Muscle of back (tissue), 11 donors: ENCODE results near the gene ANKRD37. TPM values are rescaled to one million over a fixed set of nuclear protein-coding genes. Genes with fewer than 3 reads are reported as not detected.
A peak's percentile ranks its signal among the peaks of the same experiment; 100 is the strongest.

Experiments
- DNase-seq, 3 donors: peaks; one replicate each; pipeline versions ENCODE4 v3.0.0 to v3.0.0-alpha.2; 2013
- polyA plus RNA-seq, 10 donors: library from polyadenylated mRNA; unstranded; fragments of 120-200 nt; gene quantifications; one replicate each; pipeline ENCODE4 v1.2.1, GENCODE V29; 2013; ENCODE audit not compliant: insufficient read length in 10 of 10

Gene ANKRD37
- polyA plus RNA-seq, 10 donors: 12.3 to 32.0 (median 28.2) TPM

DNA sequence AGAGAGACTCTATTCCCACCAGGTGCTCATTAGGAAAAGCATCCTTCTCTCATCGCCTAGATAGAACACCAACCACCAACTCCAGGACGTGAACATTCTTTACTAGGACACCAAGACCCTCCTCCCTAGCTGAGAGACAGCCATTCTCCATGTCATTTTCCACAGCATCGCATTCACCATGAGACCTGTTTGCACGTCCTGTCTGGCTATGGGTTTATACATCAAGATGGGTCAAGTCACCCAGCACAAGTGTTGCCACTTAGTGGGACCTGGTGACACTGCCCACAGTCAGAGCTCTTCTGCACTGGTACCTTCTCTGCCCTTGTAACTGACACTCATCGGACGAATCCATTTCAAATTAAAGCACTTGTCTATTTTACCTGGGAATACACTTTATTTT lies 18.4 kb upstream of the ANKRD37 start:
- DNase-seq: no peak

DNA sequence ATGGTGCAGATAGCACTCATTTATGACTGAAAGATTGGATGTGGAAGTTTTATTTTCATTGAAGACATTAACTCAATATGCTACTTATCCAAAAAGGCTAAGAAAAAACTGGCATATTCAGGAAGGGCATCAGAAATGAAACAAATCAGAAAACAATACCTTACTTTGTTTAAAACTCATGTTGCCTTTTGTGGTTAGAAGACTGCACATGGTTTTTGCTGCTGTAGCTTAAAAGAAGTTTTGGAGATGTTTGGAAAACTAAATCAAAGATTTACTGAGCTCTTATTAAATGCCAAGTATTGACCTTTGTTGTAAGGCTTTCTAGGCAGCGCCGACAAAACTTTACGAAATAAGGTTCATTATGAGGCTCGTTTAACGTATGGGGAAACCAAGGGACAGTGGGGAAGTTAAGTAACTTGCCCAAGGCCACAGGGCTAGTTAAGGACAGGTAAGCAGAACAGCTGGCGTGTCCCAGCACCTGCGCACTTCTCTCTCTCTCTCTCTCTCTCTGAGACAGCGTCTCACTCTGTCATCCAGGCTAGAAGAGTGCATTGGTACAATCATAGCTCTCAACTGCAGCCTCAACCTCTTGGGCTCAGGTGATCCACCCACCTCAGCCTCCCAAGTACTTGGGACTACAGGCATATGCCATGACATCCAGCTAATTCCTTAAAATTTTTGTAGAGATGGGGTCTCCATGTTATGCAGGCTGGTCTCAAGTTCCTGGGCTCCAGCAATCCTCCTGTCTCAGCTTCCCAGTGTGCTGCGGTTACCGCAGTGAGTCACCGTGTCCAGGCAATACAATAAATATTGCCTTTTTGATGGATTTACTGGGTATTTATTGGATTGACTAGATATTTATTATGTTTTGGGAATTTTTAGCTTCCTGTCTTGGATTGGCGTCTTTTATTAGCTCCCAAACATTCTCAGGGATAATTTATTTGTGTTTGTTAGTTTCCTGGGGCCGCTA lies 17.0 kb upstream of the ANKRD37 start:
- DNase-seq: no peak

DNA sequence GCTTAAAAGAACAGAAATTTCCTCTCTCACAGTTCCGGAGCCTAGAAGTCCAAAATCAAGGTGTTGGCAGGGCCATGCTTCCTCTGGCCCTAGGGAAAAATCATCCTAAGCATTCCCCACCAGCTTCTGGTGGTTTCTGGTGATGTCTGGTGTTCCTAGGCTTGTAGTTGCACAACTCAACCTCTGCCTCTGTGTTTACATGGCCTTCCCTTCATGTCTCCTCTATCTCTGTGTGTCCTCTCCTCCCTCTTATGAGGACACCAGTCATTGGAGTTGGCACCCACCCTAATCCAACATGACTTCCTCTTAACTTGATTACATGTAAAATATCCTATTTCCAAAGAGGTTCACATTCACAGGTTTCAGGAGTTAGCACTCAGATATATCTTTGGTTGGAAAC lies 16.3 kb upstream of the ANKRD37 start:
- DNase-seq: no peak

DNA sequence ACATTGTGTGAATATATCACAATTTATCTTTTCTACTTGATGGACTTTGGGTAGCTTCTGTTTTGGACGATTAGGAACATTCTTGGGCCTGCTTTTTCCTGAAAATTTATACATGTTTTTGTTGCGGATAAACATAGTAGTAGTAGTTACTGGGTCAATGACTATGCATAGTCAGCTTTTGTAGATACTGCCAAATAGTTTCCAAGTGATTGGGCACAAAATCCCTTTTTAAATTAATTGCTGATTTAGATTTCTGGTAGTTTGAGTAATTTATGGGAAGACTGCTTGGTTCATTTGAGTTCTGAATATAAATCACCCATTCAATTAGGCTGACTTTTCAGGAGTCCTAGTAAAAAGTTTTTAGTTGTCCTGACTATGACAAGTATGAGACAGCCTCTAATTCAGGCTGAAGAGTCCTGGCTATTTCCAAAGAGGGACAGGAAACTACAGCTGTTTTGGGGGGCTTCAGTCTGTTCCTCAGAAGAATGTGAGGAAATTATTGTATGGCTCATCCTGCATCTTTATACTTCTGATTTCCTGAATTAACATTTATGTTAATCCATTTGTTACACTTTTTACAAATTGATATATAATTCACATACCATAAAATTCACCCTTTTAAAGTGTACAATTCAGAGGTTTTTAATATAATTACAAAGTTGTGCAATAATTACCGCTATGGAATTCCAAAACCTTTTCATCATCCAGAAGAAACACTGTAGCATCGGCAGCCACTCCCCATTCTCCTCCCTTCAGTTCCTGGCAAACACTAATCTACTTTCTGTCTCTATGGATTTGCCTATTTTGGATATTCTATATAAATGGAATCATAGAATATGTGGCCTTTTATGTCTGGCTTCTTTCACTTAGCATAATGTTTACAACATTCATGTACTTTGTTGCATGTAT lies 15.1 kb upstream of the ANKRD37 start:
- no peak for DNase-seq

DNA sequence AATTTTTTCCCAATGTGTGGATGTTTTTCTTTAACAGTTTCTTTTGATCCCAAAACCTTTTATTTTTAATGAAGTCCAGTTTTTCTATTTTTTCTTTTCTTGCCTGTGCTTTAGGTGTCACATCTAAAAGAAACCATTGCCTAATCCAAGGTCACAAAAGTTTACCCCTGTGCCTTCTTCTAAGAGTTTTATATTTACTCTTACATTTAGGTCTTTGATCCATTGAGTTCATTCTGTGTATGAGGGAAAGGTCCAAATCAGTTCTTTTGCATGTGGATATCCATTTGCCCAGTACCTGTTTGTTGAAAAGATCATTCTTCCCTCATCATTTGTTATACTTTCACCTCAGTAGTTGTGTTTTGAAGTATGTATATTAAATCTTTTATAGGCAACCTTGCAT lies 13.9 kb upstream of the ANKRD37 start:
- DNase-seq: no peak

DNA sequence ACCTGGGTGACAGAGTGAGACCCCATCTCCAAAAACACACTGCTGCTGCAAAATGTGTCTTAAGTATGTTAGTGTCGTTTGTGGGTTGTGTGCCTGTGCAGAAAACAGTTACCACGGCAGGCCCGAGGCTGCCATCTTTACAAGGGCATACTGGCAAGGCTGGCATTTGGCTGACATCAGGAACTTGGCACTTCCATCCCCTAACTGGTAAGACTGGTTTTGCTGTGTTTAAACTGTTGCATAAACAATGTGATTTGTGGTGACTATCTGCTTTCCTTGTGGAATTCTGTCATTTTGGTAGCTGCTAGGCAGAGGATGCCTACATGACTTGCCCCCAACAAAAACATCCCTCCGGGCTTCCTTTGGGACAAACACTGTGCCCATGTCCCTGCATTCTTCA lies 13.2 kb upstream of the ANKRD37 start:
- DNase-seq: no peak

DNA sequence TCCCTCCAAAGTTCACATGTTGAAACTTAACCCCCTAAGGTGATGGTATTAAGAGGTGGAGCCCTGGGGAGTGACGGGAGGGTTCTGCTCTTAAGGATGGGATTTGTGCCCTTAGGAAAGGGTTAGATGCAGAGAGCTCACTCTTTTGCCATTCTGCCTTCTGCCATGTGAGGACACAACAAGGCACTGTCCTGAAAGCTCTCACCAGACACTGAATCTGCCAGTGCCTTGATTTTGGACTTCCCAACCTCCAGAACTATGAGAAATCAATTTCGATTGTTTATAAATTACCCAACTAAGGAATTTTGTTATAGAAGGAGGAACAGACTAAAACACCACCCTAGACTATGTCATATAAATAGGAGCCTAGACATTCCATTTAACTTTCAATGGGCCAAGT lies 12.6 kb upstream of the ANKRD37 start:
- DNase-seq: no peak

DNA sequence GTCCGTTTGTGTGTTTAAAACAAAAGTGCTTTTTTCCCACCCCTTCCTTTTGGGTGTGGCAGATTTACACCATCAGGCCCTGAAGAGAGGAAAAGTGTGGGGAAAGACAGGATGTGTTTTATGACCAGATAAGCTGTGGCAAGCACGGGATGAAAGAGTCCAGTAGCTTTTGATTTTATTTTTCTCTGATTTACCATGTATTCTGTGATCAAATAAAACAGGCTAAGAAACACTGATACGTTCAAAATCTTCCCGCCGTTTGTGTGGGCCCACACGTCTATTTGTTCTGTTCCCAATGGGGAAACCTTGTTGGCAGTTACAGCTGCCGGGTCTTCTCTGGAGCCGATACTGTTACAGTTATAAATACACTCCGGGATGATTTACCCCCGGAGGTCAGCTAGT lies 11.7 kb upstream of the ANKRD37 start:
- peak; percentile 21 to 45 (median 23) for DNase-seq

DNA sequence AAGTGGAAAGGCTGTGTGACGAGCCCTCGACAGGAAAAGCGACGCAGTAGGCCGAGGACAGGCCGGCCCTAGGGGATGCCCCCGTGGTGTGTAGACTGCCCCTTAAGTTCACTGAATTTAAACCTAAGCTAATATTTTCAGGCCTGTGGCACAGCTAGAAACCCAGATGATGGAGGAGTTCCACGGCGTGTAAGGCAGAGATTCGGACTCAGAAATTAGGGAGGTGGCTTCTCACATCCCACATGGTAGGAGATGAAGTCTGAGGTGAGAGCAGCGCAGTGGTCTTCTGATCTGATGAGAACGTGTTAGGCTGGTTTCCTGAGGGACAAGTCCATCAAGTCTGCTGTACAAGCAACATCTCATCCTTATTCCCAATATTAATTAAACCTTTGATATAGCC lies 8.7 kb upstream of the ANKRD37 start:
- DNase-seq: no peak

DNA sequence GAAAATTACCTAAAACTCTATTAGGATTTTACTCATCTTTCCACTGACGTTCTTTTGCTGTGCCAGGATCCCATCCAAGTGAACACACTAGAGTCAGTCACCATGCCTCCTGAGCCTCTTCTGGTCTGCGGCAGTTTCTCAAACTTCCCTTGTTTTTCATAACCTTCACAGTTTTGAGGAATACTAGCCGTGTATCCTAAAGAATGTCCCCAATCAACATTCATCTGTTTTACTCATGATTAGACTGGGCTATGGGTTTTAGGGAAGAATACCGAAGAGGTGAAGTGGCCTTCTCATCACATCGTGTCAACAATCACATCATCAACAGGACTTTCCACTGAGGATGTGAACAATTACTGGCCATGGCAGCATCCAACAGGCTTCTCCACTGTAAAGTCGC lies 5.7 kb upstream of the ANKRD37 start:
- DNase-seq: no peak

DNA sequence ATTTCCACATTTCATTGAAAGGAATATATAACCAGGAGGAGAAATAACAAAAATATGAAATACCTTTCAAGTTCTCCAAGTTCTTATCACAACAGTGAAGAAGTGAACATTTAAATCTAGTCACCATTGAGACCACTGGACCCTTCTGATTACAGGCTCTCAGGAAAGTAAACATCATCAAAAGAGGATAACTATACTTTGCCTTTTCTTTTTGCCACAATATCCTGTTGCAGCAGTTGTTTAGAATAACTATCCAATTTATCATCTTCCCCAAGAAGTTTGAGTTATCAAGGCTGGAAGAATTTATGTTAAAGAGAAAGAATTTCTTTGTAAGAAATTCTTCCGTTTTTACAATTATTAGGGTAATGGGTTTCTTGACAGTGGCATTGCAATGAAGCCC lies 4.5 kb upstream of the ANKRD37 start:
- DNase-seq: no peak

DNA sequence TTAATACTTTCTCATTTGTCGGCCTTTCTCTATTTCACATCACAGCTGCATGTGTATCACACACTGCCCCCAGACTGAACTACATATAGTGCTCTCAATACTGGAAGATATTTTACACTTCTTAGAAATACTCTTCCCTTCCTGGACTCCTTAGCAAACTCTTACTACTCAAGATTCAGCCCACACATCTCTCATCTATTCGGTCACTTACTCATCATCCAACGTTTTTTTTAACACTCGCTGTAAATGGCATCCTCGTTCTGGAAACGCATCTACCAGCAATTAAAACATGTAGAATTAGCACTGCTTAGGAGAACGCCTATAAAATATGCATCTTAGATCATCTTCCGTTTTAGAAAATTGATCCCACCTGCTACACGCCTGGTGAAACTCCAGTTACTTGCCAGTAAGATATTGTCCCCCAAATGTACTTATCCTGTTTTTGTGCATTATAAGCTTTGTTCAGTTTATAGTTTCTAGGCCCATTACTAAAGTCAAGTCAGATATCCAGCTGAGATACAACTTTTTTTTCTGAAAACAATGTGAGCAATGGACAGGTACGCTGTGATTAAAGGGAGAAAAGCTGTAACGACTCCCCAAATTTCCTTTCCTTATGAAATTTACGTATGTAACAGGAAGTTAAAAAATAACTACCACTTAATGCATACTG lies 1.9 kb upstream of the ANKRD37 start:
- DNase-seq: peak; percentile 21 to 62 (median 30)

DNA sequence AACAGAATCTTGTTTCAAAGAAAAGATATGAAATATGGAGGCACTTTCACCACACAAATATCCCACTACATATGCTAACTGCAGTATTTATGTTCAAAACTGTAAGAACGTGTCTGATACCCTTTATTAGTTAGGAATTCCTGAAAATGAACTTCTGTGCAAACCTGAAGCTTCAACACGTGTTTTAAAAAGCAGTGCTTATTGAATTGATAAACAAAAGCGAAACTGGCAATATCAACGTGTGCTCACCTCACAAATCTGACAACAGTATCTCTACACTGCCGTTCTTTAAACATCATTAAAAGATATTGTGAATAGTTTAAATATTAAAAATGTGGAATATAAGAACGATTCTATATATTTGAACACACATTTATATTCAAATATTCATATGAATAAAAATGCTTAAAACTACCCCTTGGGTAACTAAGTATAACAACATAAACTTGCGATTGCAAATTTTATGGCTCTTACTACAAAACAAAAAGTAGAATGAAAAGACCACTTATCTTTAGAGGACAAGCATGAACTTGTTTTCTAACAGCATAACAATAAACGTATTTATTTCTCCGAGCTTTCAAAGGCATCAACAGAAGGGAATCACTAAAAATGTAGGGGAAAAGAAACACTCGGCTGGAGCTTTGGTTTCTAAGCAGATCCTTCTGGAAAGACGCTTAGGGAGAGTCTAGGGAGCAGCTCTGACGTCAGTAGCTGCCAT lies 1.2 kb upstream of the ANKRD37 start, which contains the start of gene LRP2BP:
TSS of gene LRP2BP (minus strand) at position 687 of the 718 bp plus-strand sequence. CDS start 17,738 bp downstream, outside the sequence.
- DNase-seq: peak; percentile 71 to 94 (median 93)

DNA sequence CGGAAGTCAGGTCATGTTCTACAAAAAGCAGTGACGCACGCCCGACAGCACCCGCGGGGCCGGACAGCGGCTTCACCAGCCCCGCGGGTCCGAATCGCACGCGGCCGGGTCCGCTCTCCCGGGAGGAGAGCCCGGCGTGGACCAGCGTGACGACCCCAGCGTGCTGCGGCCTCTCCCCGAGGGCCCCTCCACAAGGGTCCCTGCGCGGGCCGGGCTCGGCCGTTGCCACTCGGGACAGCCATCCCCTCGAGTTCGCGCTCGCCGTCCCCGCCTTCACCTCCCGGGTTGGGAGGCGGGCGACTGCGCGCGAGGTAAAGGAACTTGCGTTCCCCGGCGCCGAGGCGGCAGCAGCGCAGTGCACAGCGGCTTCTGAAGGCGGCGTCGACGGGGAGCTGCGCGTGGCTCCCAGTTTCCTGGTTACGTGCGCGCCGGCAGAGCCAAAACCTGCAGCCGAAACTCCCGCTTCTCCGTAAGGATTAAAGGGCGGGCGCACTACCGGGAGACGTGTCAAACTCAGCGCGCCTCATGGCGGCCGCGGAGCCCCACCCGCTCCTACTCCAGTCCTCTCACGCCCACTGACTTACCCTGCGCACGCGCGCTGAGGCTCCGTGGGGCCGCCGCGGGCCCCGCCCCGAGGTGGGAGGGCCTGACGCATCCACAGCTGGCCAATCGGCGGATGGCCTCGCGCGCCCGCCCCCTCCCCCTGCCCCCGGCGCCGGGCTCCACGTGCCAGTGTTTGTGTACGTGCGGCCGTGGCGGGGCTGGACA lies 501 bp upstream of the ANKRD37 start:
- DNase-seq: peak; percentile 98 to 99 (median 99)

DNA sequence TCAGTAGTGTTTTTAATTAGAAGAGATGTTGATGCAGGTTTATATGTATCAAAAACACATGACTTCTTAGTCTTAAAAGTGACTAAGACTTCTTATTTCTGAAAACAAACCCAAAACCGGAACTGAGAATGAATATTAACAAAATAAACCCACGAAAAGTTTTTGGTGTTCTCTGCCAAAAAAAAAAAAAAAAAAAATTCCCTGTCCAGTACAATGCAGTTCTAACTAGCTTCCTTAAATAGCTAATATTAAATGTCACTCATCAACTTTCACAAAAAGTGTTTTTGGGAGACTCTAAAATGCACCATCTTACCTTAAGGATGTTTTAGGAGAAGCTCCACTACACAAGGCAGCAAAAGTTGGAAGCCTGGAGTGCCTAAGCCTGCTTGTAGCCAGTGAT lies 2.0 kb downstream of the ANKRD37 start:
- no peak for DNase-seq

DNA sequence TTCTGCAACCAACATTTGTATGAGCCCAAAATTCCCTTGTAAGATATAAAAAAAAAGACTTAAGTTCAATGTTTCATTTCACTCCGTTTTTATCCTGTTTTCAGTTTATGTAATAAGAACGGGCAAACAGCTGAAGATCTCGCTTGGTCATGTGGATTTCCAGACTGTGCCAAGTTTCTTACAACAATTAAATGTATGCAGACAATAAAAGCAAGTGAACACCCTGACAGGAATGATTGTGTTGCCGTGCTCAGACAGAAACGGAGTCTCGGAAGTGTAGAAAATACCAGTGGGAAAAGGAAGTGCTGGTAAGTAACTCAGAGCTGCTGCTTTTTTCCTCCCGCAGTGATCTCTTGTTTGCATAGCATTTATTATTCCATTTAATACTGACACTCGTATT lies 2.8 kb downstream of the ANKRD37 start:
- no peak for DNase-seq

DNA sequence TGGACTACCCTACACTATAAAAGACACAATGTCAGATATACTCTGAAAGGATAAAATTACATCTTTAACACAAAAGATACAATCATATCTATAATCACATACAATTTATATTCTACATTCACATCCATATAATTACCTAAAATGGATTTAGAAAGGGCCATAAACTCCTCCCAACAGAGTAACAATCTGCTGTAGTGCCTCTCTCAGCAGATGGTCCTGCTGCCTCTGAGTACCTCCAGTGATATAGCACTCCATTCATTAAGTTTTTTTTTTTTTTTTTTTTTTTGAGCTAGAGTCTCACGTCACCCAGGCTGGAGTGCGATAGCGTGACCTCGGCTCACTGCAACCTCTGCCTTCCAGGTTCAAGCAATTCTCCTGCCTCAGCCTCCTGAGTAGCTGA lies 7.4 kb downstream of the ANKRD37 start:
- DNase-seq: no peak

DNA sequence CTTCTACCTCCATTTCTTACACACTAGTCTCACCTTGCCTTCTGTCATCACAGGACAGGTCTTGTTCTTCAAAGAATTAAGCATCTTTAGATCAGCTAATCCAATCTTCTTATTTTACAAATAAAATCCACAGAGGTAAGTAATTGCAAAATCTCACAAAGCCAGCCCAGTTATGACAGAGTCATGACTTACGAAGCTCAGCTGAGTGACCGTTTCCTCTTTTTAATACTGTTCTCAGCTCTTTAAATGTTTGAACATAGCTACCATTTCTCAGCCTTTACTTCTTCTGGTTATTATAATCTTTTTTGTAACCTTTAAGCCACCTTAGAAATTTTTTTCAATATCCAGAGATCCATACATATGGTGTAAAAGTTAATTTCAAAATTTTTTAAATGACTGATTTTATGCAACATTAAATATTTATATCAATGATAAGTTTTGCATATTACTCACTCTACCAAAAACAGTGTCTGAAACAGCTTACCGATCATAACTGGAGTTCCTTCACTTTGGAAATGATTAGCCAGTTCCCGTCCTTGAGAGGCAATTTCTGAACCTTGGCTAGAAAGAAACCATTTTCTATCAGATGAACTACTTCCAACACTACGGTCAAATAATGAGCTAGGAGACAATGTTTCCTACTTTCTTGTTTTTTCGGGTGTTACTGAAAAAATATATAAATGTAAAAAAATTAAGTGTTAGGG lies 8.8 kb downstream of the ANKRD37 start:
- no peak for DNase-seq

DNA sequence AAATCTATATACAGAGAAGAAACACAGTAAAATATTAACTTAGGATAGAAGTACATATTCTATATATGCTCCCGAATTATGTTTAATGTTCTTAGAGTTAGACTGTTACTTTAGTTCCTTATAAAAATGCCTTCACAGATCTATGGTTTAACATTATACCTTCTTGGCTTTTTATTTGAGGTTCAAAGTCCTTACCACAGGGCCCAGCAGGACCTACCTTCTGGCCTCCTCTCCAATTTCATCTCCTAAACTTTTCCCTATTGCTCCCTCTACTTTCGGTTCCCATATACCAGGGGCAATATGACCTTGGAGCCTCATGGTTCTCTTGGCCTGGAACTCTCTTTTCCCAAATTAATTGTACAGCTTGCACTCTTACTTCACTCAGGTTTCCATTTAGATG lies 11.8 kb downstream of the ANKRD37 start:
- DNase-seq: no peak

DNA sequence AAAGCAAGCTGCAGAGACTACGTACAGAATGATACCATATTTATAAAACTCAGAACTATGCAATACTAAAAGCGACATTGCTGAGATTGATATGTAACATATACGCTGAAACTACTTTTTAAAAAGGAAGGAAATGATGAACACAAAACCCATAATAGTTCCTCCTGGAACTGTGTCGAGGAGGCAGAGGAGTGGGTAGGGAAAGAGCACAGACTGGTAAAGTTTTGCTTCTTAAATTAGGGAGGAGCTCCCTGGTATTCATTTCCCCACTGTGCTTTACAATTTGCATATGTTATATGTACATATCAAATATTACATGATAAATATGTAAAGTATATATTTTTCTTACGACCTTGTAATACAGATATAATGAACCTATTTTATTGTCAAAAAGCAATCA lies 15.2 kb downstream of the ANKRD37 start:
- no peak for DNase-seq
